LHCN-M2 (cell line): ENCODE results near the gene SGCD. TPM values are rescaled to one million over a fixed set of nuclear protein-coding genes. Genes with fewer than 3 reads are reported as not detected.
A peak's percentile ranks its signal among the peaks of the same experiment; 100 is the strongest.

ENCODE experiments used
- DNase-seq: peaks from one replicate; pipeline ENCODE4 v3.0.0-alpha.2; 2012; ENCODE audit warnings: low read depth
- total RNA-seq: library from RNA; depleted of rRNA; stranded (reverse); fragments of >200 nt; gene quantifications from 2 replicates; pipeline ENCODE4 v1.2.3, GENCODE V29; 2014

Gene SGCD
- total RNA-seq, 1 experiment from 2014 or later = 22.4 TPM

GRCh38 chr5:156764176-156764971, 437.4 kb downstream of the SGCD start:
- DNase-seq = no peak

- no peak for DNase-seq
Measured at GRCh38 chr5:156774273-156774672, 447.3 kb downstream of the SGCD start.

GRCh38 chr5:156778139-156778706, 451.3 kb downstream of the SGCD start:
- DNase-seq = no peak

GRCh38 chr5:156778752-156779151, 451.8 kb downstream of the SGCD start:
- no peak for DNase-seq

GRCh38 chr5:156779436-156779835, 452.5 kb downstream of the SGCD start:
- no peak for DNase-seq

GRCh38 chr5:156783092-156783491, 456.1 kb downstream of the SGCD start:
- DNase-seq = no peak

- DNase-seq = no peak
Measured at GRCh38 chr5:156794687-156795086, 467.7 kb downstream of the SGCD start.

- no peak for DNase-seq
Measured at GRCh38 chr5:156798201-156798600, 471.2 kb downstream of the SGCD start.

GRCh38 chr5:156799171-156799570, 472.2 kb downstream of the SGCD start:
- DNase-seq = no peak

GRCh38 chr5:156800929-156801328, 474.0 kb downstream of the SGCD start:
- DNase-seq = peak; percentile 1

GRCh38 chr5:156802501-156802900, 475.5 kb downstream of the SGCD start:
- DNase-seq = no peak

- DNase-seq = no peak
Measured at GRCh38 chr5:156803404-156803803, 476.4 kb downstream of the SGCD start.

- no peak for DNase-seq
Measured at GRCh38 chr5:156812959-156813358, 486.0 kb downstream of the SGCD start.

- DNase-seq = peak; percentile 26
Measured at GRCh38 chr5:156815988-156816599, 489.1 kb downstream of the SGCD start.
